K562 (cell line): Measurements from ENCODE around the gene NFYC. TPM values are rescaled to one million over a fixed set of nuclear protein-coding genes. Genes with fewer than 3 reads are reported as not detected.
A peak's percentile ranks its signal among the peaks of the same experiment; 100 is the strongest.

Source experiments
- ATAC-seq: fragments of 200-7000 bp; cut with Tn5 transposase; 3 replicates; pipeline ENCODE4 v1.9.1; 2020; ENCODE audit warnings: moderate library complexity
- BruUV-seq: library from RNA; stranded (reverse); fragments of 400-500 nt; replicated peaks from 2 replicates; lab custom pipeline; 2021; lab: Mats Ljungman, UMichigan
- CTCF ChIA-PET: fragments of 300-600 bp; formaldehyde crosslinking; extraction: SDS; loops from one replicate; lab custom pipeline; 2021; ENCODE audit warnings: low intra/inter-chr PET ratio; lab: Yijun Ruan, JAX
- POLR2A ChIA-PET: fragments of 300-600, 350-650 bp; sonication (Branson Sonifier 250); formaldehyde crosslinking; extraction: SDS; loops from one replicate; lab custom pipeline; 2021; ENCODE audit warnings: antibody characterized with exemption, inconsistent platforms; lab: Yijun Ruan, JAX
- DNase-seq, 4 experiments: peaks; one replicate each; pipeline versions ENCODE4 v3.0.0 to v3.0.0-alpha.2; 2011 to 2018; ENCODE audit warnings: low spot score in 3 of 4, mixed read lengths in 3 of 4; ENCODE audit errors: extremely low read depth in 1 of 4
- FAIRE-seq: peaks from 2 replicates; lab custom pipeline; 2011; peaks lifted over from hg19 to GRCh38; lab: Jason Lieb, UNC
- H2AFZ ChIP-seq: 2 replicates; pipeline ENCODE4 v1.6.0; 2011; ENCODE audit warnings: low read depth, low read length, control low read depth, inconsistent platforms
- H3K27ac ChIP-seq: fragments of 200-600 bp; 3 replicates; pipeline ENCODE4 v1.8.0; 2011; ENCODE audit warnings: low read depth, mild to moderate bottlenecking, control low read depth, inconsistent platforms, low read length, moderate library complexity, mixed read lengths; ENCODE audit errors: extremely low read depth
- H3K27me3 ChIP-seq, 2 experiments: fragments of 300-600 bp in 1 of 2; 2 replicates in 1 of 2; 3 replicates in 1 of 2; pipeline versions ENCODE4 v1.6.0 to v1.8.0; 2011; ENCODE audit warnings: inconsistent platforms in 2 of 2, low read length in 2 of 2, mild to moderate bottlenecking in 1 of 2, mixed read lengths in 1 of 2, moderate library complexity in 1 of 2; ENCODE audit not compliant: control insufficient read depth in 2 of 2, insufficient read depth in 2 of 2
- H3K36me3 ChIP-seq: fragments of 300-600 bp; 3 replicates; pipeline ENCODE4 v1.8.0; 2011; ENCODE audit warnings: mild to moderate bottlenecking, low read length, inconsistent platforms; ENCODE audit not compliant: control insufficient read depth, insufficient read depth
- H3K4me1 ChIP-seq, 2 experiments: fragments of 200-600 bp in 1 of 2; replicated peaks in 1 of 2; 2 replicates in 1 of 2; 3 replicates in 1 of 2; pipeline versions ENCODE4 v1.5.1 to v1.8.0; 2011; ENCODE audit warnings: inconsistent platforms in 2 of 2, low read length in 2 of 2, mild to moderate bottlenecking in 1 of 2, mixed read lengths in 1 of 2, moderate library complexity in 1 of 2; ENCODE audit not compliant: control insufficient read depth in 2 of 2, insufficient read depth in 2 of 2
- H3K4me2 ChIP-seq: 2 replicates; pipeline ENCODE4 v1.6.1; 2011; ENCODE audit warnings: low read length, control low read depth, inconsistent platforms, mixed read lengths; ENCODE audit not compliant: insufficient read depth
- H3K4me3 ChIP-seq: fragments of 200-600 bp; sonication (generic), shearing (Covaris generic); 2 replicates; pipeline ENCODE4 v1.5.1; 2016; ENCODE audit warnings: control low read depth, inconsistent platforms
- H3K79me2 ChIP-seq: fragments of 200-600 bp; 3 replicates; pipeline ENCODE4 v1.8.0; 2011; ENCODE audit warnings: low read length, inconsistent platforms; ENCODE audit not compliant: control insufficient read depth, insufficient read depth
- H3K9ac ChIP-seq, 2 experiments: 2 replicates each; pipeline versions ENCODE4 v1.6.0 to v1.6.1; 2011; ENCODE audit warnings: low read depth in 2 of 2, low read length in 2 of 2, control low read depth in 1 of 2, inconsistent platforms in 1 of 2, mild to moderate bottlenecking in 1 of 2, mixed read lengths in 1 of 2; ENCODE audit not compliant: insufficient read depth in 1 of 2
- H3K9me1 ChIP-seq: one replicate; pipeline ENCODE4 v1.6.0; 2011; ENCODE audit warnings: inconsistent platforms, mild to moderate bottlenecking, low read length, moderate library complexity; ENCODE audit not compliant: control insufficient read depth, insufficient read depth
- H3K9me3 ChIP-seq: replicated peaks from 2 replicates; pipeline ENCODE4 v1.5.1; 2011; ENCODE audit warnings: low read depth, low read length, inconsistent platforms; ENCODE audit not compliant: control insufficient read depth, insufficient read depth
- H4K20me1 ChIP-seq: replicated peaks from 2 replicates; pipeline ENCODE4 v1.6.1; 2011; ENCODE audit warnings: low read length, inconsistent platforms, mixed read lengths; ENCODE audit not compliant: control insufficient read depth, insufficient read depth
- BCL6 ChIP-seq: fragments of 250-450 bp; sonication (Bioruptor Pico); IDR thresholded peaks from 2 replicates; pipeline ENCODE4 v1.4.0; 2020
- MAFG ChIP-seq: fragments of 450-650 bp; conservative IDR thresholded peaks from 2 replicates; pipeline ENCODE4 v1.6.1; 2016; ENCODE audit warnings: missing genetic modification characterization, missing compliant biosample characterization
- MBD2 ChIP-seq: sonication (generic); IDR thresholded peaks from 2 replicates; pipeline ENCODE4 v1.6.1; 2016; ENCODE audit warnings: low read depth, borderline replicate concordance
- RBM34 ChIP-seq: fragments of 200-400 bp; formaldehyde crosslinking; IDR thresholded peaks from 2 replicates; pipeline ENCODE4 v1.6.1; 2018; ENCODE audit warnings: low read length, borderline replicate concordance; ENCODE audit not compliant: insufficient read depth
- SMC3 ChIP-seq: conservative IDR thresholded peaks from 2 replicates; pipeline ENCODE4 v1.6.1; 2011; ENCODE audit warnings: low read depth, low read length, improper control_type of control experiment; ENCODE audit not compliant: insufficient read depth
- ZNF41 ChIP-seq: fragments of 250-450 bp; sonication (Bioruptor Pico); conservative IDR thresholded peaks from 2 replicates; pipeline ENCODE4 v1.4.0; 2020; ENCODE audit warnings: mild to moderate bottlenecking
- ZNF77 ChIP-seq: fragments of 250-450 bp; sonication (Bioruptor Pico); IDR thresholded peaks from 2 replicates; pipeline ENCODE4 v1.5.0; 2020
- WGBS: fragments of 100-300 bp; shearing (Covaris generic); methylation state at CpG from one replicate; pipeline ENCODE4 v1.1.6; 2016; ENCODE audit warnings: low coverage, mixed read lengths; ENCODE audit not compliant: insufficient coverage; ENCODE audit errors: missing lambda C conversion rate; 5-methylcytosine and 5-hydroxymethylcytosine counted together
- in situ Hi-C: fragments of 300-500 bp; cut with MboI; formaldehyde crosslinking; loops from 4 replicates; pipeline ENCODE4 v1.15.0; 2018; ENCODE audit warnings: inconsistent platforms, mixed read lengths
- intact Hi-C: fragments of 100-400 bp; cut with micrococcal nuclease; formaldehyde crosslinking; loops from 2 replicates; pipeline ENCODE4 v1.14.2; 2022
- polyA plus RNA-seq, 8 experiments: library from polyadenylated mRNA; depleted of rRNA in 4 of 8; stranded (reverse) in 5 of 8; unstranded in 3 of 8; fragments of >200 nt; fragmentation: Nextera tagmentation in 2 of 8; fragmentation: Illumina TruSeq in 1 of 8; extraction: Ambion mirVana in 2 of 8; extraction: Trizol in 1 of 8; gene quantifications; 2 replicates each; pipeline versions ENCODE4 v1.2.1 to v1.2.3, GENCODE V29; 2011 to 2014; ENCODE audit warnings: inconsistent platforms in 1 of 8, missing spikeins in 1 of 8
- total RNA-seq, 7 experiments: library from RNA; depleted of rRNA in 6 of 7; stranded (reverse); fragments of >200 nt in 6 of 7; fragmentation: Illumina TruSeq in 2 of 7; extraction: Trizol in 2 of 7; gene quantifications; 2 replicates each; pipeline versions ENCODE4 v1.2.1 to v1.2.3, GENCODE V29; 2011 to 2021; ENCODE audit warnings: low replicate concordance in 1 of 7
- TF ChIP-seq, protein P1 (sequence below): fragments of 250-450 bp; sonication (Bioruptor Pico); IDR thresholded peaks from 2 replicates; pipeline ENCODE4 v1.8.0; 2022; ENCODE audit warnings: inconsistent platforms, mild to moderate bottlenecking, moderate library complexity, borderline replicate concordance
- TF ChIP-seq, protein P2 (sequence below): fragments of 200-400 bp; formaldehyde crosslinking; IDR thresholded peaks from 2 replicates; pipeline ENCODE4 v1.6.1; 2017; ENCODE audit warnings: mild to moderate bottlenecking, low read depth, low read length, moderate library complexity

The NFYC gene
- total and polyA plus RNA-seq, 9 of the 15 experiments (the other 6 are each of a cell fraction or from before 2014, with no cell fraction given), result 4.8 to 59.8 (median 41.1) TPM

DNA sequence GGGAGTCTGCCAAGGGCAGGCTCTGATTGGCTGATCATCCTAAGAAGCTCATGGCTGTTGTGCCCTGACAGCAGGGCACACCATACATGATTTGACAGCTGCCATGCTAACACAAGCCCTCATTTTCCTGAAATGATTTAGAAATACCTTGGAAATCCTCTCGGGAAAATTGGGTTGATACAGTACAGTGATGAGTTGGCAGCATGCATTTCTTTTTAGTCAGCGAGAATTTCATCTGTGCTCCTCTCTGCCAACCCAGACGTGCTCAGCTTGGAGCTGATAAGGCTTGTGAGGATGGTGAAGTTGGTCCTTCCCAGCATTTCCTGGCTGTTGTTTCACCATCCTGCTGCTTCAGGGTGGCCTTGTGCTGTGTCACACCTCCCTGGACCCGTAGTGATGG is 69.5 kb downstream of the NFYC start:
- no peak for DNase-seq
- ChIA-PET POLR2A (interaction anchor here (1.2 kb wide), 1 partner anchor 14 kb away, joined by 3 read pairs; no protein-coding TSS in a partner anchor), CTCF (no interaction called here)
- no peak overlapping the region for H3K4me2 ChIP-seq
- intact Hi-C loops, result no loop called here
- ATAC-seq, result no peak
- no peak overlapping the region for H3K9ac ChIP-seq
- no TSS peak for BruUV-seq
- no peak overlapping the region for H3K4me3 ChIP-seq
- no peaks in the 10 kb centered on the region for H3K9me3 ChIP-seq
- no peak for FAIRE-seq
- TF ChIP-seq ZNF77 (CRISPR knock-in tag), result no peak
- peaks cover 94% of the 10 kb centered on the region for H3K36me3 ChIP-seq
- H3K27me3 ChIP-seq, result no peaks in the 10 kb centered on the region
- no peak overlapping the region for H3K27ac ChIP-seq
- H3K4me1 ChIP-seq, result no peaks in the 10 kb centered on the region; a peak in 1 of 5 replicates
- WGBS, result 82% methylated on average over 4 of the region's 4 CpGs
- H3K9me1 ChIP-seq, result no peaks in the 10 kb centered on the region
- H4K20me1 ChIP-seq, result no peaks in the 10 kb centered on the region
- H2AFZ ChIP-seq, result no peak overlapping the region
- no peaks in the 10 kb centered on the region for H3K79me2 ChIP-seq
- in situ Hi-C loops, result no loop called here

DNA sequence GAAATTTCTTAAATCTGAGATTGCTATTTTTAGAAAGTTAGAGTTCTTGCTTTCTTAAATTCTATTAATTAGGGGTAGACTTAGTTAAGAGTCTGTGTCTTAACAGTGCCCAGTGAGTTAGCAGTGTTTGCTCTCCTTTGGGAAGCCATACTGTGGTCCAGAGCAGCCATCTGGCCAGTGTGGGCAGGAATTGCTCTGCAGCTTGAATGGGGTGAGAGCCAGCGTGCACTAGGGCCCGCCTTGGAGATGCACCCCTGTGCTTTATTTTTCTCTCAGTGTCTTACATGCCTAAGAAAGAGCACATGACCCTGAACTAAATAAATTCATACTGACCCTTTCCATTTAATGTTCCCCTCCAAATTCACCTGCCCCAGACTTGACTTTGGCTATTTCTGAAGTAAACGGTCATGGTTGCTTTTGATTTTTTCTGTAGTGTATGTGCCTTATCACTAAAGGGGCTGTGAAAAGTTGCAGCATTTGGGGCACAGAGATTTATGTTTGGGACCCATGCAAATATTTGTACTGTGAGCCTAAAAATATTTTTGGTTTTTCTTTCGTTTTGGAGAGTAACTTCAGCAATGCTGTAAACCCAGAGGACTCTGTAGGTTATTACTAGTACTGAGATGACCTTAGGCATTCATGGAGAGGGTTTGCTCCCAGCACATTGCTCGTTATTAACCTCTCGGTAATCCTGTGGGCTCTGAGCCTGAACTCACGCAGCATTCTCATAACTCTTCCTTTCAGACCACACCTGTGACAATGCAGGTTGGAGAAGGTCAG is 70.8 kb downstream of the NFYC start:
- no peaks in the 10 kb centered on the region; a peak in 1 of 5 replicates for H3K4me1 ChIP-seq
- no peak overlapping the region for H3K4me3 ChIP-seq
- H3K27me3 ChIP-seq, result no peaks in the 10 kb centered on the region
- no peak overlapping the region for H2AFZ ChIP-seq
- BruUV-seq, result no TSS peak
- DNase-seq (no peak), ATAC-seq (no peak), FAIRE-seq (no peak)
- intact Hi-C loops (no loop called here), in situ Hi-C loops (no loop called here)
- POLR2A ChIA-PET, result interaction anchor here (0.7 kb wide), 1 partner anchor 8 kb away, joined by 3 read pairs; no protein-coding TSS in a partner anchor
- H3K9me1 ChIP-seq, result no peaks in the 10 kb centered on the region
- H3K9ac ChIP-seq, result no peak overlapping the region
- CTCF ChIA-PET, result no interaction called here
- H3K27ac ChIP-seq, result no peak overlapping the region
- 81% methylated on average over 7 of the region's 7 CpGs for WGBS
- H3K4me2 ChIP-seq, result no peak overlapping the region
- H3K79me2 ChIP-seq, result no peaks in the 10 kb centered on the region
- no peaks in the 10 kb centered on the region for H4K20me1 ChIP-seq
- no peaks in the 10 kb centered on the region for H3K9me3 ChIP-seq
- peaks cover 94% of the 10 kb centered on the region for H3K36me3 ChIP-seq
- TF ChIP-seq, protein P1, sequence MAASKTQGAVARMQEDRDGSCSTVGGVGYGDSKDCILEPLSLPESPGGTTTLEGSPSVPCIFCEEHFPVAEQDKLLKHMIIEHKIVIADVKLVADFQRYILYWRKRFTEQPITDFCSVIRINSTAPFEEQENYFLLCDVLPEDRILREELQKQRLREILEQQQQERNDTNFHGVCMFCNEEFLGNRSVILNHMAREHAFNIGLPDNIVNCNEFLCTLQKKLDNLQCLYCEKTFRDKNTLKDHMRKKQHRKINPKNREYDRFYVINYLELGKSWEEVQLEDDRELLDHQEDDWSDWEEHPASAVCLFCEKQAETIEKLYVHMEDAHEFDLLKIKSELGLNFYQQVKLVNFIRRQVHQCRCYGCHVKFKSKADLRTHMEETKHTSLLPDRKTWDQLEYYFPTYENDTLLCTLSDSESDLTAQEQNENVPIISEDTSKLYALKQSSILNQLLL (CRISPR knock-in tag), result no peak
- TF ChIP-seq MAFG (tag) (0 out of 2 replicates have a peak, but pooled peaks have one; percentile 14), MBD2 (no peak), SMC3 (no peak), BCL6 (CRISPR knock-in tag) (no peak), ZNF41 (CRISPR knock-in tag) (no peak), RBM34 (no peak)
- TF ChIP-seq, protein P2, sequence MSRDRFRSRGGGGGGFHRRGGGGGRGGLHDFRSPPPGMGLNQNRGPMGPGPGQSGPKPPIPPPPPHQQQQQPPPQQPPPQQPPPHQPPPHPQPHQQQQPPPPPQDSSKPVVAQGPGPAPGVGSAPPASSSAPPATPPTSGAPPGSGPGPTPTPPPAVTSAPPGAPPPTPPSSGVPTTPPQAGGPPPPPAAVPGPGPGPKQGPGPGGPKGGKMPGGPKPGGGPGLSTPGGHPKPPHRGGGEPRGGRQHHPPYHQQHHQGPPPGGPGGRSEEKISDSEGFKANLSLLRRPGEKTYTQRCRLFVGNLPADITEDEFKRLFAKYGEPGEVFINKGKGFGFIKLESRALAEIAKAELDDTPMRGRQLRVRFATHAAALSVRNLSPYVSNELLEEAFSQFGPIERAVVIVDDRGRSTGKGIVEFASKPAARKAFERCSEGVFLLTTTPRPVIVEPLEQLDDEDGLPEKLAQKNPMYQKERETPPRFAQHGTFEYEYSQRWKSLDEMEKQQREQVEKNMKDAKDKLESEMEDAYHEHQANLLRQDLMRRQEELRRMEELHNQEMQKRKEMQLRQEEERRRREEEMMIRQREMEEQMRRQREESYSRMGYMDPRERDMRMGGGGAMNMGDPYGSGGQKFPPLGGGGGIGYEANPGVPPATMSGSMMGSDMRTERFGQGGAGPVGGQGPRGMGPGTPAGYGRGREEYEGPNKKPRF, result no peak
